ENCODE data around the gene SLC25A26. TPM values are rescaled to one million over a fixed set of nuclear protein-coding genes. Genes with fewer than 3 reads are reported as not detected.
A peak's percentile ranks its signal among the peaks of the same experiment; 100 is the strongest.

The SLC25A26 gene
- total RNA-seq, 3 donors from 2014 or later: 15.9 to 25.8 (median 20.2) TPM

- H3K9me3 ChIP-seq: no peaks in the 10 kb centered on the region
- no peak for DNase-seq
- H3K4me1 ChIP-seq (ENCODE audit: low read depth): no peaks in the 10 kb centered on the region
- H3K36me3 ChIP-seq (ENCODE audit: low read depth): no peaks in the 10 kb centered on the region
- ATAC-seq: no peak
- no peak for TF ChIP-seq CTCF (IDR thresholded peaks at IDR 0.05)
- H3K4me3 ChIP-seq: no peak overlapping the region
- intact Hi-C loops (cut with DNase I, micrococcal nuclease): no loop called here
These were observed 39.0 kb upstream of the SLC25A26 start for GRCh38 chr3:66181764-66182163.

GRCh38 chr3:66182246-66182645 lies 38.6 kb upstream of the SLC25A26 start:
- H3K36me3 ChIP-seq (ENCODE audit: low read depth): no peaks in the 10 kb centered on the region
- ATAC-seq (no peak), DNase-seq (no peak)
- no peaks in the 10 kb centered on the region for H3K4me1 ChIP-seq (ENCODE audit: low read depth)
- no peak for TF ChIP-seq CTCF (IDR thresholded peaks at IDR 0.05)
- intact Hi-C loops (cut with DNase I, micrococcal nuclease): no loop called here
- H3K9me3 ChIP-seq: no peaks in the 10 kb centered on the region
- no peak overlapping the region for H3K4me3 ChIP-seq

GRCh38 chr3:66186545-66186944 lies 34.3 kb upstream of the SLC25A26 start:
- TF ChIP-seq CTCF (IDR thresholded peaks at IDR 0.05): no peak
- no peak overlapping the region for H3K4me3 ChIP-seq
- intact Hi-C loops (cut with DNase I, micrococcal nuclease): no loop called here
- H3K36me3 ChIP-seq (ENCODE audit: low read depth): no peaks in the 10 kb centered on the region
- no peak for ATAC-seq
- DNase-seq: no peak
- H3K9me3 ChIP-seq: no peaks in the 10 kb centered on the region
- H3K4me1 ChIP-seq (ENCODE audit: low read depth): no peaks in the 10 kb centered on the region

- DNase-seq (peak; percentile 44 to 51 (median 47)), ATAC-seq (peak; percentile 65)
- H3K4me3 ChIP-seq: no peak overlapping the region
- H3K36me3 ChIP-seq (ENCODE audit: low read depth): no peaks in the 10 kb centered on the region
- no peaks in the 10 kb centered on the region for H3K4me1 ChIP-seq (ENCODE audit: low read depth)
- intact Hi-C loops (cut with DNase I, micrococcal nuclease): no loop called here
- no peaks in the 10 kb centered on the region for H3K9me3 ChIP-seq
- no peak for TF ChIP-seq CTCF (IDR thresholded peaks at IDR 0.05)
These were observed 25.4 kb upstream of the SLC25A26 start for GRCh38 chr3:66195347-66195783.

GRCh38 chr3:66196633-66197032 lies 24.2 kb upstream of the SLC25A26 start:
- DNase-seq (no peak), ATAC-seq (no peak)
- H3K9me3 ChIP-seq: no peaks in the 10 kb centered on the region
- TF ChIP-seq CTCF (IDR thresholded peaks at IDR 0.05): no peak
- intact Hi-C loops (cut with DNase I, micrococcal nuclease): no loop called here
- no peaks in the 10 kb centered on the region for H3K36me3 ChIP-seq (ENCODE audit: low read depth)
- no peak overlapping the region for H3K4me3 ChIP-seq
- no peaks in the 10 kb centered on the region for H3K4me1 ChIP-seq (ENCODE audit: low read depth)

GRCh38 chr3:66198437-66199088 lies 22.2 kb upstream of the SLC25A26 start:
- no peaks in the 10 kb centered on the region for H3K36me3 ChIP-seq (ENCODE audit: low read depth)
- TF ChIP-seq CTCF (IDR thresholded peaks at IDR 0.05): no peak
- no peaks in the 10 kb centered on the region for H3K9me3 ChIP-seq
- DNase-seq (no peak), ATAC-seq (no peak)
- no peaks in the 10 kb centered on the region for H3K4me1 ChIP-seq (ENCODE audit: low read depth)
- intact Hi-C loops (cut with DNase I, micrococcal nuclease): no loop called here
- no peak overlapping the region for H3K4me3 ChIP-seq
